CD4-positive, alpha-beta memory T cell (primary cell): ENCODE results near the gene LILRB2. TPM values are rescaled to one million over a fixed set of nuclear protein-coding genes. Genes with fewer than 3 reads are reported as not detected.
"Not testable (repeated sequence)": the region's sequence is repeated elsewhere in the genome, so short reads cannot be mapped to it uniquely, and the experiment has no call there.

Source experiments
- CTCF ChIA-PET: fragments of 350-600 bp; sonication (Branson Sonifier 250); formaldehyde crosslinking; loops from one replicate; lab custom pipeline; 2021; ENCODE audit warnings: inconsistent platforms; ENCODE audit not compliant: partially characterized antibody; lab: Charles Lee
- POLR2A ChIA-PET: fragments of 350-600 bp; sonication (Branson Sonifier 250); formaldehyde crosslinking; loops from one replicate; lab custom pipeline; 2021; ENCODE audit not compliant: partially characterized antibody; lab: Charles Lee
- DNase-seq, 5 donors: peaks; one replicate each; pipeline versions ENCODE4 v3.0.0 to v3.0.0-alpha.2; 2020 to 2022; ENCODE audit warnings: mixed read lengths in 1 of 5
- H3K27ac ChIP-seq: one replicate; pipeline ENCODE4 v1.7.0; 2013; ENCODE audit warnings: low read depth, low read length
- H3K27me3 ChIP-seq: 2 replicates; pipeline ENCODE4 v1.7.0; 2013; ENCODE audit warnings: mild to moderate bottlenecking, low read length, moderate library complexity; ENCODE audit not compliant: insufficient read depth
- H3K36me3 ChIP-seq: 2 replicates; pipeline ENCODE4 v1.7.0; 2013; ENCODE audit warnings: mild to moderate bottlenecking, low read length, moderate library complexity; ENCODE audit not compliant: insufficient read depth
- H3K4me1 ChIP-seq: 2 replicates; pipeline ENCODE4 v1.7.0; 2013; ENCODE audit warnings: mild to moderate bottlenecking, low read length, moderate library complexity; ENCODE audit not compliant: insufficient read depth
- H3K4me3 ChIP-seq, 2 donors: one replicate each; pipeline ENCODE4 v1.7.0; 2013; ENCODE audit warnings: low read length in 2 of 2, mild to moderate bottlenecking in 1 of 2
- H3K9me3 ChIP-seq, 2 donors: one replicate each; pipeline ENCODE4 v1.7.0; 2013; ENCODE audit warnings: low read length in 2 of 2, control low read depth in 1 of 2; ENCODE audit not compliant: control insufficient read depth in 1 of 2
- H3K27ac Mint-ChIP-seq, 7 donors: one replicate each; pipeline ENCODE4 v1.8.0; 2020 to 2021; ENCODE audit warnings: mixed read lengths in 7 of 7, mild to moderate bottlenecking in 6 of 7, inconsistent platforms in 3 of 7, moderate library complexity in 3 of 7
- H3K27me3 Mint-ChIP-seq, 2 donors: one replicate each; pipeline ENCODE4 v1.8.0; 2020 to 2021; ENCODE audit warnings: mixed read lengths in 2 of 2
- H3K36me3 Mint-ChIP-seq, 2 donors: one replicate each; pipeline ENCODE4 v1.8.0; 2020 to 2021; ENCODE audit warnings: mixed read lengths in 2 of 2, inconsistent platforms in 1 of 2, mild to moderate bottlenecking in 1 of 2
- H3K4me1 Mint-ChIP-seq, 4 donors: one replicate each; pipeline ENCODE4 v1.8.0; 2020 to 2021; ENCODE audit warnings: mixed read lengths in 4 of 4, mild to moderate bottlenecking in 1 of 4
- H3K4me3 Mint-ChIP-seq, 8 donors: one replicate each; pipeline ENCODE4 v1.8.0; 2020 to 2021; ENCODE audit warnings: mixed read lengths in 8 of 8, mild to moderate bottlenecking in 7 of 8, moderate library complexity in 6 of 8, inconsistent platforms in 3 of 8
- H3K9me3 Mint-ChIP-seq, 8 donors: one replicate each; pipeline ENCODE4 v1.8.0; 2020 to 2021; ENCODE audit warnings: mixed read lengths in 8 of 8, mild to moderate bottlenecking in 5 of 8, inconsistent platforms in 3 of 8, moderate library complexity in 1 of 8
- intact Hi-C: fragments of 100-400 bp; cut with micrococcal nuclease; formaldehyde crosslinking; loops from one replicate; pipeline ENCODE4 v1.15.1; 2023
- polyA plus RNA-seq, 2 donors: library from polyadenylated mRNA; unstranded; fragments of 300-500 nt; fragmentation: Illumina TruSeq; gene quantifications; one replicate each; pipeline ENCODE4 v1.2.3, GENCODE V29; 2021
- total RNA-seq, 2 experiments: library from RNA; stranded (reverse); gene quantifications; one replicate each; pipeline ENCODE4 v1.2.3, GENCODE V29; 2021

LILRB2 gene
- total and polyA plus RNA-seq, 4 experiments from 2014 or later: 0.58 to 1.2 TPM; not detected in 2

DNA sequence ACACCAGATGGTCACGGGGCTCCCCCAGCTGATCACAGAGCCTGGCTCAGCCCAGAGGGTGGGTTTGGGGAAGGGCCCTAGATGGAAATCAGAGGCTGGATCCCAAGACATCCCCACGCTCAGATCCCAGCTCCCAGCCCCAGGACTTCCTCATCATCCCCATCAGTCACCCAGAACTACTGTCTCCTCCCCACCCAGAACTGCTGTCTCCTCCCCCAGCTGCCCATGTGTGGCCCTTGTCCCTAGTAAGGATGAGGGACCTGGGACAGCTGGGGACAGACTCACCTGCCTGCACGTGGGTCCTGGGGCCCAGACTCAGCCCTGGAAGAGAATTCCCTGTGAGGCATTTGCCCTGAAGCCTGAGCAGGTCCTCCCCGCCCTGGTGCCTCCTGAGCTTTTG lies 38.7 kb downstream of the LILRB2 start:
- H3K9me3 Mint-ChIP-seq, H3K27me3 ChIP-seq, H3K4me3 ChIP-seq, H3K4me3 Mint-ChIP-seq, H3K27ac Mint-ChIP-seq, intact Hi-C loops, CTCF ChIA-PET, H3K36me3 Mint-ChIP-seq, H3K36me3 ChIP-seq, DNase-seq, H3K4me1 Mint-ChIP-seq, H3K4me1 ChIP-seq, H3K27me3 Mint-ChIP-seq, H3K9me3 ChIP-seq, H3K27ac ChIP-seq: not testable (repeated sequence)
- POLR2A ChIA-PET: interaction anchor here (1.4 kb wide), 1 partner anchor 53 kb away, joined by 3 read pairs; the partner anchor contains the start of gene MBOAT7

DNA sequence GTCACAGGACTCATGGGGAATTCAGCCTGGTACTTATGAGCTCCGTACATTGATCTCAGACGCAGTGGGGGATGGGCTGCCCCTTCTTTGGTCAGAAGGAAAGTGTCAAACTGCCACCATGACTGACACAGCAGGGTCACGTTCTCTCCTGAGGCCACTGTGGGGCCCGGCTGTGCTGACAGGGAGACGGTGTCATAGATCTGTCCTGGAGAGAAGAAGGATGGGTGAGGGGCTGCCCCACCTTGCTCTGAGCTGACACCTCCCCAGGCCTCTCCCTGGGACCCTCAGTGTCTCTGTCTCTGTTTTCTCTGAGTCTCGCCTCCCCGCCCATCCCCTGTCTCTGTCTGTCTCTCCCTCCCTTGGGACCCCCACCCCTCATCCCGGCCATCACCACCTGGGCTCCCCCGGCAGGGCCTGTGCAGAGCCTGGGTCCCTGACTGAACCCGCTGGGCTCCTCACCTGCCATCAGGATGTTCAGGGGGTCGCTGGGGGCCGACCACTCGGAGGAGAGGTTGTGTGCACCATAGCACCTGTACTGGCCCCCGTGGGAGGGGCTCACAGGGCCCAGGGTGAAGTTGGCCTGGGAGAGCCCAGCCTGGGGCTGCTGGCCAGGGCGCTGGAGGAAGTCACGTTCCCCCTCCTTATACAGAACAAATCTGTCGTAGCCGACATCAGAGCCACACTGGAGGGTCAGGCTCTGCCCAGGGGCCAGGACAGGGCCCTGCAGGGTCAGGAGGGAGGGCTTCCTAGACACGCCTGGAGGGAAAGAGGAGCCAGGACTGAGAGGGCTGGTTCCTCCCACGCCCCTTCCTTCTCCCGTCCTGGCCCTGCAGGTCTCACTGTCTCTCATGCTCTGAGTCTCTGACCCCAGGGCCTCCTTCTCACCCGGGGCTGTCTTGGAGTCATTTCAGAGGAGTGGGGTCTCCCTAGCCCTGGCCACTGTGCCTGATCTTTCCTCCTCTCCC lies 40.3 kb downstream of the LILRB2 start:
- H3K36me3 ChIP-seq, CTCF ChIA-PET, H3K4me1 Mint-ChIP-seq, H3K4me3 Mint-ChIP-seq, H3K4me1 ChIP-seq, H3K27me3 ChIP-seq, intact Hi-C loops, H3K4me3 ChIP-seq, H3K36me3 Mint-ChIP-seq, H3K27ac Mint-ChIP-seq, H3K9me3 ChIP-seq, H3K27ac ChIP-seq, H3K9me3 Mint-ChIP-seq, DNase-seq, H3K27me3 Mint-ChIP-seq, POLR2A ChIA-PET: not testable (repeated sequence)

DNA sequence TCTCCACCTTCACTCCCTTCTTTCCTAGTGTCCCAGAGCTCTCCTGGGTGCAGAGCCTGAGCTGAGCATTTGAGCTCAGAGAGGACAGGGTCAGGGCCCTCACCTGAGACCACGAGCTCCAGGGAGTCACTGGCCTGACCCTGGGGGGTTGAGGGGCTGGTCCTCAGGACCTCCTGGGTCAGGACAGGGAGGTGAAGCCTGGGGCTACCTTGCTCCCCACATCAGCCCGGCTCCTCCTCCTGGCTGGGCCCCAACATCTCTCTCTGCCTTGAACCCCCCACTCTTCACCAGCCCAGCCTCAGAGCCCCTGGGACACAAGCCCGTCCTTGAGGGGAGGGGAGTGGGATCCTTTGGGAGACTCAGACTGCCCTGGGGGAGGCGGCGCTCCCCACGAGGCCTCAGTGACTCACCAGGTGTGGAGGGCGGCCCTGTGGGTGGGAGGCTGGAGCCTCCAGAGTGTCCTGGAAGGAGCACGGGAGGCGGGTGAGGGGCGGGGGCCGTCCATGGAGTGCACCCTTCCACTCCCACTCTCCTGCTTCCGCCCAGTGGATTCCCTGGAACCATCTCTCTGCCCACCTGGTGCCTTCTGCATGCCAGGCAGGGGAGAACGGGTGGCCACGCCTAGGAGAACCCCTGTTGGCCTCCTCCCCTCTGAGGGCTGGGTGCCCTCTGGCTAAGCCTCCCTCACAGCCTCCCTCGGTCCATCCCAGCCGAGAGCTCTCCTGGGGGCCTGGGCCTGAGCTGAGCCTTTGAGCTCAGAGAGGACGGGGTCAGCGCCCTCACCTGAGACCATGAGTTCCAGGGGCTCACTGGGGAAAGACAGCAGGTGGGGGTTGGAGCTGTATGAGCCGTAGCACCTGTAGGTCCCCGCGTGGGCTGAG lies 41.2 kb downstream of the LILRB2 start:
- H3K4me1 Mint-ChIP-seq, CTCF ChIA-PET, H3K4me3 Mint-ChIP-seq, H3K4me1 ChIP-seq, H3K27ac ChIP-seq, DNase-seq, H3K27ac Mint-ChIP-seq, H3K36me3 Mint-ChIP-seq, H3K36me3 ChIP-seq, H3K9me3 Mint-ChIP-seq, H3K27me3 Mint-ChIP-seq, H3K27me3 ChIP-seq, POLR2A ChIA-PET, H3K9me3 ChIP-seq, intact Hi-C loops, H3K4me3 ChIP-seq: not testable (repeated sequence)

DNA sequence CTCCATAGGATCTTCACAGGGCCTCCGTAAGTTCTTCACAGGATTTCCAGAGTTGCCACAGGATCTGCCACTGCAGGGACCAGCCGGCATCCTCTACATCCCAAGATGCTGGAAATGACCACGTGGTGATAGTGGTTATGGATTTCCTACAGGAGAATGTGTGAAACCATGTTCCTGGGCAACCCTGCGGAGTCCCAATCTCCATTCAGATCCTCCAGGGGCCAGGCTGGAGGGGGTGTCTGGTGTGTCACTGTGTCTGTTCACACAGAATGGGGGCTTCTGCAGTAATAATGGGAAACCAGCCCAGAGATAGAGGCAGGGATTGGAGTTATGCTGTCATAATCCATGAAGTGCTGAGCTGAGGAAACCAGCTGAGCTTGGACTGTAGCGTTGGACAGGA lies 47.0 kb downstream of the LILRB2 start:
- Histone ChIP-seq H3K4me3 (no peak overlapping the region), H3K36me3 (no peaks in the 10 kb centered on the region), H3K4me1 (peaks cover 6% of the 10 kb centered on the region), H3K9me3 (no peaks in the 10 kb centered on the region), H3K27me3 (no peaks in the 10 kb centered on the region), H3K27ac (no peak overlapping the region)
- H3K27ac Mint-ChIP-seq: no peak overlapping the region
- H3K36me3 Mint-ChIP-seq: no peaks in the 10 kb centered on the region
- intact Hi-C loops: no loop called here
- peaks cover 0 to 7% (median 3%) of the 10 kb centered on the region in 4 donors for H3K4me1 Mint-ChIP-seq
- H3K27me3 Mint-ChIP-seq: peaks cover 19 to 20% of the 10 kb centered on the region in 2 donors
- no peaks in the 10 kb centered on the region for H3K9me3 Mint-ChIP-seq
- H3K4me3 Mint-ChIP-seq: no peak overlapping the region
- DNase-seq: no peak
- ChIA-PET POLR2A (no interaction called here), CTCF (no interaction called here)

DNA sequence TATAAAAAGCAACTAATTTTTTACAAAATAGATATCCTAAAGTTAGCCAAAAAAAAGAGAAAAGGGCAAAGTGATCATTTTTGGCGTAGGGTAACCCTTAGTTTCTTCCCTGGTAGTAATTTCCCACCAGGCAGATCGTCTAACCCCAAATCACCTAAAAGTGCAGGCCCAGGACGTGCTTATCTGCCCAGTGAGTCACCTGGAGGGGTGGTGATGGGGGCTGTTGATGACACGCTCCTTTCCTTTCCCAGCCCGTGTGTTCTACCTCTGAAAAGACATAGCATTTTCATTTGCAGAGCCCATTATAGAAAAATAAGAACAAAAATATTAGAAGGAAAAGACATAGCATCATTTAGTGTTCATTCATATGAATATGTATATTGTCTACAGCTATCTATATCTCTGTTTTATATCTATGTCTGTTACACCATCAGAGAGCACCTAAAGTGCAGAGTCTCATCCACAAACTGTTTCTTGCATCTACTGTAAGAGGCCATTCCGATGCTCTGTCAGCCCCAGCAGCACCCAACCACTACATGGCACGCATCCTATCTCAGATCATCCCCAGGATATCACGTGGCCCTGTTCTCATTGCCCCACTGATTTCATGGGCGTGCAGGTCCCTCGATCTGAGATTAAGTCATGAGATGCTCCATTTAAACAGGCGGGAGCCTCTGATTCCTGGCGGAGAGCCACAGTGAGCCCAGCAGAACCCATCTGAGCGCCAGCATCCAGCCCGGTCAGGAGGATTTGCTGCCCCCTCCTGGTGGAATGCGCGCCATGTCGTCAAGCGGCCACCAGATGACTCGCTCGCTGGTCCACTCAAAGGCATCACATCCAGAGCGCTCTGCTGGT lies 49.6 kb downstream of the LILRB2 start:
- Mint-ChIP-seq H3K4me1 (peaks cover 0 to 7% (median 3%) of the 10 kb centered on the region in 4 donors), H3K4me3 (peak overlapping the region in 1 of 8 donors; percentile 41), H3K27me3 (peaks cover 18 to 21% of the 10 kb centered on the region in 2 donors), H3K9me3 (no peaks in the 10 kb centered on the region), H3K36me3 (no peaks in the 10 kb centered on the region), H3K27ac (no peak overlapping the region)
- no peak overlapping the region for H3K4me3 ChIP-seq
- H3K9me3 ChIP-seq: no peaks in the 10 kb centered on the region
- no peaks in the 10 kb centered on the region for H3K27me3 ChIP-seq
- intact Hi-C loops: loop anchor here (1.0 kb wide), 2 partner anchors 42 to 63 kb away; partner anchors contain the start of gene MBOAT7
- no peaks in the 10 kb centered on the region for H3K36me3 ChIP-seq
- ChIA-PET POLR2A (no interaction called here), CTCF (interaction anchor here (1.1 kb wide), 1 partner anchor 63 kb away, joined by 4 read pairs; no protein-coding TSS in a partner anchor)
- DNase-seq: peak; percentile 59 to 83 (median 75)
- H3K4me1 ChIP-seq: peaks cover 6% of the 10 kb centered on the region
- H3K27ac ChIP-seq: no peak overlapping the region

DNA sequence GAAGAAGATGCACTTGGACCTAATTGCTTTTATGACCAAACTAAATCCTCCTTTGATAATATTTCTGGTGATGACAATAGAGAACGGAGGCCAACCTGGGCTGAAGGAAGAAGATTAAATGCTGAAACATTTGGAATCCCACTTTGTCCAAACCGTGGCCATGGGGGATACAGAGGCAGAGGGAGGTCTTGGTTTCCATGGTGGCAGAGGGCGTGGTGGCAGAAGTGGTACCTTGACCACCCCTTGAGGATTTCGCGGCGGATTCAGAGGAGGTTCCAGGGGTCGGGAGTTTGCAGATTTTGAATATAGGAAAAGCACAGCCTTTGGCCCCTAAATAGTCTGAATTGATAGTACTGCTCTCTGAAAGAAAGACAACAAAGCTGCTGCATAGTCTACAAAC lies 50.9 kb downstream of the LILRB2 start:
- no peak for DNase-seq
- no peak overlapping the region for H3K27ac ChIP-seq
- CTCF ChIA-PET: no interaction called here
- POLR2A ChIA-PET: no interaction called here
- H3K27me3 ChIP-seq: no peaks in the 10 kb centered on the region
- Mint-ChIP-seq H3K36me3 (no peaks in the 10 kb centered on the region), H3K27me3 (peaks cover 18 to 21% of the 10 kb centered on the region in 2 donors), H3K4me1 (peaks cover 0 to 7% (median 3%) of the 10 kb centered on the region in 4 donors), H3K4me3 (no peak overlapping the region), H3K9me3 (no peaks in the 10 kb centered on the region), H3K27ac (no peak overlapping the region)
- no peaks in the 10 kb centered on the region for H3K36me3 ChIP-seq
- intact Hi-C loops: no loop called here
- H3K9me3 ChIP-seq: no peaks in the 10 kb centered on the region
- no peak overlapping the region for H3K4me3 ChIP-seq
- peaks cover 6% of the 10 kb centered on the region for H3K4me1 ChIP-seq
